Measurements from ENCODE around the gene OPCML.

OPCML gene

GRCh38 chr11:132579136-132579535, 953.2 kb downstream of the OPCML start:
- no peak for DNase-seq

GRCh38 chr11:132578580-132578979, 953.7 kb downstream of the OPCML start:
- DNase-seq, result no peak

DNA sequence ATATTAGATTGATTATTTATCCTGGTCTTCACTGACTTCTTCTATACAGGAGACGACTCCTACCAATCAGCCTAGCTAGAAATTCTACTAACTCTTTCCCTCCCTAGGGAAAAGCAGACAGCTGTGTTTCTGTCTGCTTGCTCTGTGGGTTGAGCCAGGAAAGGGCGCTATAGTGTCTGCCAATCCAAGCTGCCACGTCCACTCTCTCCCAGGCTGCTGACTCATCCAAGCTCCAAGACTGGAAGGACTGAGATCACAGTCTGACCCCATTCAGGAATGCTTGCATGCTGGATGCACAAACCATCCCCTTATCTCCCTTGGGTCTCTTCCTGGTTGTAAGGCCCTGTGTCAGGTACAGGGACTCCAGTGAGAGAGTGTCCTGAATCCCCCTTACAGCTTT, 955.6 kb downstream of the OPCML start:
- no peak for DNase-seq

DNA sequence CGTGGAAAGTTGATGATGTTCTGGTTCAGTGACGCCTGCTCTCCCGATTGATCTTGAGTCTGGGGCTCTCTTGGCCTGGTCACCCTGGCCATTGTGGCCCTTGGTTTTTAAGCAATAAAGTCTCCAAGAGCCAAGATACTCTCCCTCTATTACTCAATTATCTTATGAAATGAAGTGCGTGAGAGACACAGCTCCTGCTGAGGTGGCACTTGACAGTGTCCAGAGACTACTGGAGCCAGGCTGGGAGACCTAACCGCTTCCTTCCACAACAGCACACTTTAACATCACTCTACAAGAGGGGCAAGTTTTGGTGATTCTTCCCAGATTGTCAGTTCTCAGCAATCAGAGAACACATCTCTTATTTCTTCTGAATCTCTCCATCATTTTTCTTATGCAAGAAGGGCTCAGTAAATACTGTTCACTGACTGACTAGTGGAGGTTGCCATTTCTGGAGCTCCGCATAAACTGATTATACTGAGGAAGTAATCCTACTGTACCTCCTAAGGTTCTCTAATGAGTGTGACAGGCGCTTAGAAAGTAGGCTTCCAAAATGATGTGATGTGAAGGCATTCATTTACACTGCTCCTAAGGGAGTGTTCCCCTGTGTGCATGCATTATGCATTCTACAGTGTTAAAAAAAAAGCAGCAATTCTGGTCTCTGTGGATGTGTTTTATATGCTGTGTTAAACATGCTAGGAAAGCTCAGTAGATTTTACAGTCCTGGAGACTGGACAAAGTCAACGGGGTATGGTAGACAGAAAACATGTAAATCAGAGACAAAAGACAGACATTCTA, 968.0 kb downstream of the OPCML start:
- DNase-seq, result no peak

GRCh38 chr11:132563050-132563449, 969.3 kb downstream of the OPCML start:
- DNase-seq, result no peak

DNA sequence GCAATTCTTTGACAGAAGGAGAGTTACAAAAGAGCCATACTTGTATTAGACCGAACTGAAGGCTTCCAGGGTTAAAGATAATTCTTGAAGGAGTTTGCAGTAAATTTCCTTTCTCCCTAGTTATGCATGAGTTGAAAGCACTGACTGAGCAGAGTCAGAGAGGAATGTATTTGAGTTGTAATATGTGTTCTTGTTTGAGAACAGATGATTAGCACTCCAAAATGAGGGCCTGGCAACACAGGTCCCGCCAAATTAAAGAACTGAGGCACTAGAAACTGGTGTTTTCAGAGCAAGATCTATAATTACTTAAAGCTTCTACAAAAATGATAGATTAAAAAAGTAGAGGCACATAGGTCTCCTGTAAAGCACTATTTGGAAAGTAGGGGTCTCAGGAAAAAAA, 970.4 kb downstream of the OPCML start:
- no peak for DNase-seq

GRCh38 chr11:132559331-132560036, 972.8 kb downstream of the OPCML start:
- DNase-seq, result no peak

DNA sequence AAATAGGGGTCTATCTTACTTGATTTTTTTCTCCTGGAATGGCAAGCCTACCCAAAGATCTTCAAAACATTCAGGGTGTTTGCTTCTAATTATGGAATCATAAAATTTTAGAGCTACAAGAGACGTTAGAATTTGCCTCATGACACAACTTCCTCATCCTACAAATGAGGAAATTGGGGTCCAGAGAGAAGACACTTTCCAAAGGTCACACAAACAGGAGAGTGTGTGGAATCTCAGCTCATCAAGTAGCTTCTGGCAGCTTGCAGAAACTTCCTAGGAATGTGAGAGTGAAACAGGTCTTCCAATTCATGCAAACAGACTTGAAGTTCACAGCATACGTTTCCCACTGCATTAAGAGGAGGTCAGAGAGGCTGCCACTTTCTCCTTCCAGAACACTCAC, 976.0 kb downstream of the OPCML start:
- DNase-seq, result no peak

DNA sequence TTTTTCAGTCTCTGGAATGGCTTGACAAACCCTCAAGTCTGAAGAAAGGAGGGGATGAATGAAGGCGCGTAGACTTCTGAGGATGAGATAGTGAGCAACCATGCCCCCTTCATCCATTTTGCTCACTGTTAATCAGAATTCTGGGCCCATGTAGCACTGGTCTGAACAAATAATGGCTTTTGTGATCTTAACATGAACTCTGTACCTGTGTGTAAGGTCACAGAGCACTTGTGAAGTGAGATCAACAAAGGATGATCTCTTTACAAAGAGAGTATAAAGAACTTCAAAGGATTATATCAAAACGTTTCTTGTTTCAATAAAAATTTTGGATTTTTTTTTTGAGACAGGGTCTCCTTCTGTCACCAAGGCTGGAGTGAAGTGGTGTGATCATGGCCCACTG, 976.7 kb downstream of the OPCML start:
- DNase-seq, result no peak

DNA sequence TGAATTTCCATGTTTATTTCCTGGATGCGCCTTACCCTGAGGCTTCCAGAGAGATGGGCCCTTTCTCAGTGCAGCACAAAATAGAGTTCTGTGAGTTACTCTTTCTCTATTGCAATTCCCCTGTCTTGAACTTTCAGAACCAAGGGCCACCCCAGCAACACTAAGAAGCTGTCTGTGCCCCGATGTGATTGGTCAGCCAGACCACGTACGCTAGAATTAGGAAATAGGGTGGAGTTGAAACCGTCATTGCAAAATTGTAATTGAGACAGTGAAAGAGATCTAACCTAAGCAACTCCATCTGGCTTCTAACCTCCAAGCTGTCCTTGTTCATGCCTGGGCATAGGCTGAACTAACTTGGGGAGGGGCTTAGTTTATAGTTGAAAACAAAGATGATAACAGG, 981.3 kb downstream of the OPCML start:
- no peak for DNase-seq

DNA sequence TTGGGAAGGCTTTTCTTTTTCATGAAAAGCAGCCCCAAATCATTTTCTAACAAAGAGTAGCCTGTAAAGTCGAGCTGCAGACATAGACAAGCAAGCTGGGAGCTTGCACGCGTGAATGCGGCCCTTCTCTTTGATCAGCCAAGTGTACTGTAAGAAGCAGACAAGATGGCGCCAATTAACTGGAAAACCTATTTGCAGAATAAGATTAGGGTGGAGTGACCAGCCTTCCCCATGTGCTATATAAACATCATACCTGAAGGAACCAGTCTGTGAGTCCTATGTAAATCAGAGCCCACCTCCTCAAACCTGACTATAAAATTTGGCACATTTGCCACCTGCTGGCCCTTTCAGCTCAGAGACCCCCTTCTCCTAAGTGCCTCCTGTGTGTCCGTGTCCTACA, 982.7 kb downstream of the OPCML start:
- no peak for DNase-seq

GRCh38 chr11:132549001-132549400, 983.3 kb downstream of the OPCML start:
- no peak for DNase-seq

GRCh38 chr11:132544007-132544406, 988.3 kb downstream of the OPCML start:
- no peak for DNase-seq

GRCh38 chr11:132541794-132542193, 990.5 kb downstream of the OPCML start:
- no peak for DNase-seq

DNA sequence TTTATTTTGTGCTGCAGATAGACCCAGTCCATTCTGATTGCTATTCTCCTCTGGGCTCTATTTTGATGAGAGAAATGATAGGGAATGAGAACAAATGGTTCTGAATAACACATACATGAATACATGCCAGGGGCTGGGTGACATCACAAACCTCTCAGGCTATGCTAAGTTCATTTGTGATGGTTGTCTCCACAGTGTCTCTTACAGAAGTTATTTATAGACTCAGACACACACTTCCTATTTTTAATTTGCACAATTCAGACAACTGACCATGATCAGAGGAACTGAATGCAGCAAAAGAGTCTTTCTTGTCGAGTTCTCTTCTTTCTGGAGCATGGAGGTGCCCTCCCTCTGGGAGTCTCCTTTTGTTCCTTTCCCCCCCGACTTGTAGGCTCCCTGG, 991.7 kb downstream of the OPCML start:
- DNase-seq, result no peak

DNA sequence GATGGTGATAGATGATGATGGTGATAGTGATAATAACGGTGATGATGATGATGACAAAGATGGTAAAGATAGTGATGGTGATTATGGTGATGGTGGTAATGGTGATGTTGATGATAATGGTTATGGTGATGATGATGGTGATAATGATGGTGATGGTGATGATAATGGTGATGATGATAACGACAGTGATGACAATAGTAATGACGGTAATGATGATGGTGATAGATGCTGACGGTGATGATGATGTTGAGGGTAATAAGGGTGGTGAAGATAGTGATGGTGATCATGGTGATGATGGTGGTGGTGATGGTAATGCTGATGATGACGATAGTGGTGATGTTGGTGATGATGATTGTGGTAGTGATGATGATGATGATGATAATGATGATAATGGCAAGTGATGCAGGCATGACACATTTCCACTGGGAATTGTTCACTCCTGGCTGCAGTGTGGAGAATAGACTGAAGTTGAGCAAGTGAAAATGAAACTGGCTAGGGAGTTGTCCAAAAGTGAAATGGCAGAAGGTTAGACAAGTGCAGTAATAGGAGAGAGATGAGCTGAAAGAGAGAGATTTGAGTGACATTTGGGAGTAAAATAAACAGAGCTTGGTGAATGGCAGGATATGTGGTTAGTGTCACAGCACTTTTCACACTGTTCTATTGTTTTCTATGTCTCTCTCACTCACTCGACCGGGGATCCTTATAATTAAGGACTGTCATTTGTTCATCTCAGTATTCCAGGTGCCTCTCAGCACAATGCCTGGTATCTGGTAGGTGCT, 992.5 kb downstream of the OPCML start:
- DNase-seq, result no peak

DNA sequence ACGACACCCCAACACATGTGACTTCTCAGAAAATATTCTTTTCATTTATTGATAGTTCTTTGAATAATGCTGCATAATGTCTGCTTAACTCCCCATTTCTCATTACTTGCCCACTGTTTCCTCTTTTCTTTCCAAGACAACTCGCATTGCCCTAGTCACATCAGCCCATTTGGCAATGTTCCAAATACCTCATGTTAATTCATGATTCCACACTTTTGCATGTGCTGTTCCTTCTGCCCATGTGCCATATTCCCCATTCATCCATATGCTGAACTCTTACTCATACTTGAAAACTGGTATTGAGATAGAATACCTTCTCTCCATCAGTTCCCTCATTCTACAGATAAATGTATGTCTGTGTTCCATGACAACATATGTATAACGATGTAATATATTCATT, 993.7 kb downstream of the OPCML start:
- DNase-seq, result no peak

- DNase-seq, result no peak
Measured at GRCh38 chr11:132535830-132536229, 996.5 kb downstream of the OPCML start.

DNA sequence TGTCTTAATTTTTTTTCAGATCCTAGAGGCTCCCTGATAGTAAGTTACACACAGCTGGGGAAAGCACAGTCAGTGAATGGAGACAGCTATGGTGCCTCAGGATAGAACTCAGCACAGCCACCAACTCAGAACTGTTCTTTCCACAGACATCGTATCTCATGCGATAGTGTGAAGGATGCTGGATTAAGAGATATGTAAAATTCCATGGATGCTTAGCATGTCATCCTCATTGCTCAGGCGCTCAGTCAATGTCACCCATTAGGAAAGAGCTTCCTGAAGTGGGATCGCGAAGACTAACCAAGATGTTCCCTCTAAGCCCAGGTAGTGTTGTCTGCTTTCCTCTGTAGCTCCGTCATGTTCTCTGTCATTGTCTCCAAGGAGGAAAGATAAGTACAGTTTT, 1000.4 kb downstream of the OPCML start:
- no peak for DNase-seq

DNA sequence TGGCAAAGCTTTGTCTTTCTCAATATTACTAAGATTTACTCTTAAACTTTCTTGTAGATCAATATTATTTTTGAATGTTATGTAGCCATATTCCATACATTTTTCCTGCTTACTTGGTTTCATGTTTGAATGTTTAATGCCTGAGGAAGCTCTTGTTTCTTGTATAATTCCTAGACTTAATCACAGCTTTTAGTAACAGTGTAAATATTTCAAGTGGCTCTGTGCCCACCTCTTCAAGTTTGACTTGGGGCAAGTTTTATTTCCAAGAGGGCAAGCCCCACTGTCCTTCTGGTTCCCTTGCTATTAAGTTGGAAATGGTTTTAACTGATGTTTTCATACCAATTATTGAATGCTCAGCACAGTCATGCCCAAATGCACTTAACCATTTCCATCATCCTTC, 1004.1 kb downstream of the OPCML start:
- no peak for DNase-seq

DNA sequence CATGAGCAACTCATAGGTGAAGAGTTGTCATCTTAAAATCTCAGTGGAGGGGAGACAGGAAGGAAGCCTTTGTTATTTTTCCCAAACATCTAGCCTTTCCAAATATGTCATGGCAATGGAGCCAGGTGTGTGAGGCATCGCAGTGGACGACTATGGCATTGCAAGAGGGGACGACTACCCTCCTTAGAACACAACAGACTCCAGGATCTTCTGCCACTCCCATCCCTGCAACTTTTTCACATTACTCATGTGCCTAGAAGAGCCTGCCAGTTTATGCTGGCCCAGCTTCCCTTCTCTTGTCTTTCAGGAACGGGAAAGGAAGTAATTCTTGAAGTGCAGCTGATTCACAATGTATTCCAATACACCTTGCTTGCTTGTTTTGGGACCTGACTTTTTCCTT, 1008.4 kb downstream of the OPCML start:
- DNase-seq, result no peak

DNA sequence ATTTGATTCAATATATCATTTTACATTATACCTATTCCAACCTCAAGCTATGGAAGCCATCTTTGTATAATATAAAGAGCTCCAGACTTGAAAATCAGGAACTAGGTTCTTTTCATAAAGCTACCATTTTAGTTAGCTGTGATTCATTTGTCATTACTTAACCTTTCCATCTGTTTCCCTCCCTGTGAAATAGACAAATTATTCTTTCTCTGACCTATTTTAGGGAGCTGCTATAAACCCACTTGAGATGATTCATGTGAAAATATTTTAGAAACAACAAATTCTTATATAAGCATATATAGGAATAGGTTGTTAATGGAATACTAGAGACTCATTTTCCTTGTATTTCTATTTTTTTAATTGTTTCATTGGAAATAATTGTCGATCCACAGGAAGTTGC, 1012.1 kb downstream of the OPCML start:
- no peak for DNase-seq

DNA sequence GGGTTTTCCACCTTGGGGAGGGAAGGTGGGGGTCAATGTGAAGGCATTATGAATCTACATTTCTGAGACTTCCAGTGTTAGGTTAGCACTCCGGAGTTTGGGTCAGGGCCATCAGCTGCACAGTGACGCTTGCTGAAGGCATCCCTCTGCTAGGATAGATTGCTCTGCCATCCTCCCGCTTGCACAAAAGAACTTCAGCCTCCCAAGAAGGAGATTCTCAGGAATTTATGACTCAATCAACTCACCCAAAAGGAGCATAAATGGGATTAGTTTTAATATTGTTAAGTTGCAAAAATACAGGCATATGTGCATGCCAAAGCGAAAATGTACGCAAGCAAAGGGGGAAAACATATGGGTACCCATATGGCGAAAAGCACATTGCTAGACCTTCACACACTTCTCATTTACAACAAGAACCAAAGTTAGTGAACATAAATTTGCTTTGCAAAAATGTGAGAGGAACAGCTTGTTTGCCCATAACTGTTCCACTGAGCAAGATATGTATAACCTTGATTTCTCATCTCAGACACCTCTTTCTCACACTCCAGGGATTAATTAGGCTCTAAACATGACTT, 1013.0 kb downstream of the OPCML start:
- DNase-seq, result no peak
